Upper lobe of left lung (tissue), 6 donors: ENCODE results near the gene ZSCAN9. TPM values are rescaled to one million over a fixed set of nuclear protein-coding genes. Genes with fewer than 3 reads are reported as not detected.

ENCODE experiments used
- ATAC-seq, 2 donors: fragments of 200-7000 bp; cut with Tn5 transposase; one replicate each; pipeline ENCODE4 v1.9.1; 2022; ENCODE audit warnings: mild to moderate bottlenecking in 2 of 2, moderate library complexity in 2 of 2; ENCODE audit not compliant: low FRiP score in 2 of 2
- DNase-seq, 2 donors: peaks; one replicate each; pipeline ENCODE4 v3.0.0-alpha.2; 2019 to 2020
- H3K27ac ChIP-seq, 4 donors: fragments of 200-600 bp; sonication (generic); one replicate each; pipeline ENCODE4 v1.5.1; 2016 to 2019
- H3K27me3 ChIP-seq, 4 donors: fragments of 200-600 bp; sonication (generic); one replicate each; pipeline ENCODE4 v1.5.1; 2017 to 2019
- H3K36me3 ChIP-seq, 4 donors: fragments of 200-600 bp; sonication (generic); one replicate each; pipeline ENCODE4 v1.5.1; 2016 to 2019
- H3K4me1 ChIP-seq, 4 donors: fragments of 200-600 bp; sonication (generic); one replicate each; pipeline ENCODE4 v1.5.1; 2018 to 2019
- H3K4me3 ChIP-seq, 4 donors: fragments of 200-600 bp; sonication (generic); one replicate each; pipeline ENCODE4 v1.5.1; 2017 to 2019; ENCODE audit warnings: mild to moderate bottlenecking in 2 of 4, moderate library complexity in 1 of 4
- H3K9me3 ChIP-seq, 4 donors: fragments of 200-600 bp; sonication (generic); one replicate each; pipeline ENCODE4 v1.5.1; 2018 to 2019
- CTCF ChIP-seq, 6 experiments: fragments of 450-650 bp in 4 of 6; fragments of 200-600 bp in 2 of 6; sonication (generic) in 2 of 6; IDR thresholded peaks; one replicate each; pipeline ENCODE4 v1.5.1; 2016 to 2019; ENCODE audit warnings: antibody characterized with exemption in 6 of 6
- EP300 ChIP-seq, 4 donors: sonication (generic); formaldehyde crosslinking; IDR thresholded peaks; one replicate each; pipeline ENCODE4 v1.5.1; 2017; ENCODE audit warnings: antibody characterized with exemption in 4 of 4, control low read depth in 2 of 4
- POLR2A ChIP-seq, 4 donors: fragments of 450-650 bp; IDR thresholded peaks; one replicate each; pipeline ENCODE4 v1.5.1; 2016 to 2017; ENCODE audit warnings: antibody characterized with exemption in 4 of 4, mild to moderate bottlenecking in 2 of 4
- POLR2AphosphoS5 ChIP-seq, 2 donors: sonication (generic); formaldehyde crosslinking; IDR thresholded peaks; one replicate each; pipeline ENCODE4 v1.5.1; 2017; ENCODE audit warnings: antibody characterized with exemption in 2 of 2
- WGBS, 2 donors: methylation state at CpG; one replicate each; pipeline ENCODE4 v1.1.5; 2017 to 2018; 5-methylcytosine and 5-hydroxymethylcytosine counted together
- total RNA-seq, 6 donors: library from RNA; depleted of rRNA in 4 of 6; stranded (reverse); fragments of >200 nt in 4 of 6; gene quantifications; one replicate each; pipeline versions ENCODE4 v1.1.0 to v1.2.1, GENCODE V29; 2016 to 2021
- donor health status: DM: no; HTN: no; CAD: no; lungs with moderate emphysema.
- donor health status: DM: no; HTN: yes; CAD: no; lungs with severe emphysema.

Gene ZSCAN9
- total RNA-seq, 6 donors from 2014 or later = 5.4 to 36.7 (median 12.4) TPM

DNA sequence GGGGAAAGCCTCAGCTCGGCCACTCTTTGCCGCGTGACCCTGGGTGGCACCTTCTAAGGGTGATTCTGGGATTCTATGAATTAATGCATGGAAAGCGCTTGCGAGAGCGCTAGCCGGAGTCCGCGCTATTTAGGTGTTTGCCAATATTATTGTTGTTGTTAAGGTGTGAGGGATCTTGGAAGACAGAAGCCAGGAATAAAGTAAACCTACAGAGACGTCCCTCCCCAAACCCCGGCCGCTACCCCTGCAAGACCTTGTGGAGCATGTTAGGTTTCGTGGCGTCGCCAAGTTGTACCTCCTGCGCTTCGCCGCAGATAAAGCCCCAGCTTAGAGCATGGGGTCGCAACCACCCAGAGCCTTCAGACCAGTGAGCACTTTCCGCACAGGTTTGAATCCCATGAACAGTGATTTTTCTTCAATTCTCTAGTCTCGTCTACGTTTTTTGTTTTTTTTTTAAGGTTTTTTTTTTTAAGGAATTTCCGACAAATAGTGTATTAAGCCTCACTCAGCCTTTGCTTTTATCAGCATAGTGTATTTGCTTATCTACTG lies 16.9 kb upstream of the ZSCAN9 start:
- peak overlapping the region in 3 of 4 donors; percentile 28 to 37 (median 35) for H3K4me3 ChIP-seq
- TF ChIP-seq EP300 (IDR thresholded peaks at IDR 0.05) = no peak
- no peak for TF ChIP-seq POLR2AphosphoS5 (IDR thresholded peaks at IDR 0.05)
- WGBS, 2 donors = 7 to 9% methylated on average over 23 of the region's 23 CpGs
- peaks cover 4 to 30% (median 16%) of the 10 kb centered on the region in 4 donors for H3K27me3 ChIP-seq
- peaks cover 0 to 10% (median 2%) of the 10 kb centered on the region in 4 donors for H3K9me3 ChIP-seq
- H3K4me1 ChIP-seq = peaks cover 7 to 29% (median 15%) of the 10 kb centered on the region in 4 donors
- H3K27ac ChIP-seq = peak overlapping the region in 2 of 4 donors; percentile 35 to 66
- no peak for DNase-seq
- no peaks in the 10 kb centered on the region for H3K36me3 ChIP-seq
- peak in 1 of 2 donors; percentile 13 for ATAC-seq

DNA sequence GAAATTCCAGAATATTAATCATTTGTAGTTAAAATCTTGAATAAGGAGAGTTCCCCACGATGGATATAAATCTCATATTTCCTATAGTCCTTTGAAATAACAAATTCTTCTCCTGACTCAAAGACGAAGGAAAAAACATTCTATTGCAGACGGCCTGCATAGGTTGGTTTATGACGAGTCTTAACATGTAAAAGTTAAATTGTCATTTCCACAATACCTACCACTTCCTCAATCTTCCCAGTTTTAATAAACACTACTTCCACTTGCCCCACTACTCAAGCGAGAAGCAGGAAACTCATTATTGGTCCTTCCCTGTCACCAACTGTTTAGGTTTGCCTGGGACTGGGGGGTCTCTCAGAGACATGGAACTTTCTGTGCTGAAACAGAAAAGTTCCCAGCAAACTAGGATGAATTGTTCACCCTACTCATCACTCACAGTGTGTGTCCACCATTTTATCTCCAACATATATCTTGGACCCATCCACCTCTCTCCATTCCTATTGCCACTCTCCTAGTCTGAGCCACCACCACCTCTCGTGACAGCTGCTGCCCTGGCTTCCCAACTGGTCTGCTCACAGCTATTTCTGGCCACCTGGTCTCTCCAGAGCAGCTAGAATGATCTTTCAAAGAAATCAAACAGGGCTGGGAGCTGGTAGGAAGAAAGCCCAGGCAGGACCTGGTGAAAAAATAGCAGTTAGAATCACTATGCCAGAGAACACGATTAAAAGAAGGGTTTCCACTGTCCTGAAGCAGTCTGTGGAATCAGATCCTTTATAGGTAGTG lies 15.1 kb upstream of the ZSCAN9 start:
- 42 to 43% methylated on average over 7 of the region's 7 CpGs for WGBS, 2 donors
- peaks cover 4 to 30% (median 17%) of the 10 kb centered on the region in 4 donors for H3K27me3 ChIP-seq
- ATAC-seq (no peak), DNase-seq (no peak)
- no peaks in the 10 kb centered on the region for H3K9me3 ChIP-seq
- TF ChIP-seq CTCF (IDR thresholded peaks at IDR 0.05) (no peak), EP300 (IDR thresholded peaks at IDR 0.05) (no peak), POLR2A (IDR thresholded peaks at IDR 0.05) (no peak), POLR2AphosphoS5 (IDR thresholded peaks at IDR 0.05) (no peak)
- no peaks in the 10 kb centered on the region for H3K36me3 ChIP-seq
- H3K4me1 ChIP-seq = peaks cover 7 to 29% (median 15%) of the 10 kb centered on the region in 4 donors
- H3K27ac ChIP-seq = no peak overlapping the region
- H3K4me3 ChIP-seq = no peak overlapping the region

GRCh38 chr6:28211840-28212509 lies 13.1 kb upstream of the ZSCAN9 start:
- DNase-seq = no peak
- Histone ChIP-seq H3K4me3 (peak overlapping the region in 3 of 4 donors; percentile 25 to 37 (median 27)), H3K4me1 (peaks cover 7 to 29% (median 15%) of the 10 kb centered on the region in 4 donors), H3K36me3 (no peaks in the 10 kb centered on the region), H3K9me3 (no peaks in the 10 kb centered on the region), H3K27ac (peak overlapping the region in 2 of 4 donors; percentile 29 to 31), H3K27me3 (peaks cover 4 to 30% (median 17%) of the 10 kb centered on the region in 4 donors)
- 13 to 15% methylated on average over 15 to 16 of the region's 16 CpGs for WGBS, 2 donors
- ATAC-seq = peak in 1 of 2 donors; percentile 20
- TF ChIP-seq EP300 (IDR thresholded peaks at IDR 0.05) (no peak), CTCF (IDR thresholded peaks at IDR 0.05) (no peak), POLR2A (IDR thresholded peaks at IDR 0.05) (no peak), POLR2AphosphoS5 (IDR thresholded peaks at IDR 0.05) (no peak)

DNA sequence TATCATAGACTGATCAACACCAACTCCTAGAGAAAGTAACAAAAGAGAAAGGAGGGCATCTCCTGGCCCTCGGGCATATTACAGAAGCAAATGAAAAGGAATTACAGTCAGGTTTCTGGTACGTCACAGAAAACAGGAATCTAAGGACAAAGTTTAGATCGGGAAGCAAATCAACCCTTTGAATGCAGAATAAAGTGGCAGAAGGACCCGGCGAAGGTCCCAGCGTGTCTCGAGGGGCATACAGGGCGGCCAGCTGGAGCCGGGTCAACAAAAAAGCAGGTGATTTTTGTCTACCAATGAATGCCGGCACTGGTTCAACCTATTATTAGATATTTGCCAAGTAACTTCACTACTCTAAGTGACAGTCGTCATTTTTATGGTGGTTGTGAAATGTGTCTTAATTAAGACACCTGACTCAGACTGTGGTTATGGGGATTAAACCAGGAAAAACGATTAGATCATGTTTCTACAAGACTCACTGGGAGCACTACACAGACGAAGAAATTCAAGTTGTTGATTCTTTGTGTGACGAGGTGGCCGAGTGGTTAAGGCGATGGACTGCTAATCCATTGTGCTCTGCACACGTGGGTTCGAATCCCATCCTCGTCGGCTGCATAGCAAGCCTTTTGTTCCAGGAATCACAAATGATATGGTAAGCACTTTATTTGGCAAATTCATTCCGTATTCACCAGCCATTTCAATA lies 12.4 kb upstream of the ZSCAN9 start:
- WGBS, 2 donors = 0 to 1% methylated on average over 21 of the region's 21 CpGs
- Histone ChIP-seq H3K9me3 (no peaks in the 10 kb centered on the region), H3K27me3 (peaks cover 4 to 24% (median 17%) of the 10 kb centered on the region in 4 donors), H3K36me3 (no peaks in the 10 kb centered on the region), H3K4me3 (peak overlapping the region in 3 of 4 donors; percentile 25 to 37 (median 27)), H3K27ac (peak overlapping the region in 2 of 4 donors; percentile 29 to 31), H3K4me1 (peaks cover 4 to 23% (median 10%) of the 10 kb centered on the region in 4 donors)
- ATAC-seq (peak; percentile 53 to 59), DNase-seq (peak in 1 of 2 donors; percentile 58)
- TF ChIP-seq POLR2AphosphoS5 (IDR thresholded peaks at IDR 0.05) = no peak
- TF ChIP-seq POLR2A (IDR thresholded peaks at IDR 0.05) = peak in 1 of 4 donors; percentile 49

GRCh38 chr6:28213213-28213523 lies 11.9 kb upstream of the ZSCAN9 start:
- TF ChIP-seq CTCF (IDR thresholded peaks at IDR 0.05) (no peak), POLR2A (IDR thresholded peaks at IDR 0.05) (no peak), EP300 (IDR thresholded peaks at IDR 0.05) (no peak)
- peaks cover 3 to 21% (median 9%) of the 10 kb centered on the region in 4 donors for H3K4me1 ChIP-seq
- no peaks in the 10 kb centered on the region for H3K9me3 ChIP-seq
- no peak for ATAC-seq
- H3K36me3 ChIP-seq = no peaks in the 10 kb centered on the region
- DNase-seq = no peak
- 30 to 37% methylated on average over 2 of the region's 2 CpGs for WGBS, 2 donors
- peak overlapping the region in 3 of 4 donors; percentile 25 to 37 (median 27) for H3K4me3 ChIP-seq
- peaks cover 4 to 20% (median 14%) of the 10 kb centered on the region in 4 donors for H3K27me3 ChIP-seq
- peak overlapping the region in 1 of 4 donors; percentile 29 for H3K27ac ChIP-seq
